Superior temporal gyrus (tissue), 1 donor: ENCODE results near the gene DFFB.

Experiments used
- DNase-seq: peaks from one replicate; pipeline ENCODE4 v3.0.0-alpha.2; 2016; ENCODE audit errors: extremely low spot score

Gene DFFB

GRCh38 chr1:3872546-3872945 lies 15.3 kb downstream of the DFFB start:
- no peak for DNase-seq

DNA sequence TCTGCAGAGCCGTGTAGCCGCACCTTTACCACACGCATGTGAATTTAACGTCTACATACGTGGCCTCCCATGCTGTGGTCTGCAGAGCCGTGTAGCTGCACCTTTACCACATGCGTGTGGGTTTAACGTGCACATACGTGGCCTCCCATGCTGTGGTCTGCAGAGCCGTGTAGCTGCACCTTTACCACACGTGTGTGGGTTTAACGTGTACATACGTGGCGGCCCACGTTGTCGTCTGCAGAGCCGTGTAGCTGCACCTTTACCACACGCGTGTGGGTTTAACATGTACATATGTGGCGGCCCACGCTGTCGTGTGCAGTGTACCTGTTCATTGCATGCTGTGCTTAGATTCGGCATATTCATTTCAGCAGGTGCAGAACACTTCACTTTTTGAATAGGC lies 17.5 kb downstream of the DFFB start:
- DNase-seq, result no peak

GRCh38 chr1:3876716-3877115 lies 19.4 kb downstream of the DFFB start:
- DNase-seq, result no peak

GRCh38 chr1:3879099-3879498 lies 21.8 kb downstream of the DFFB start:
- no peak for DNase-seq

DNA sequence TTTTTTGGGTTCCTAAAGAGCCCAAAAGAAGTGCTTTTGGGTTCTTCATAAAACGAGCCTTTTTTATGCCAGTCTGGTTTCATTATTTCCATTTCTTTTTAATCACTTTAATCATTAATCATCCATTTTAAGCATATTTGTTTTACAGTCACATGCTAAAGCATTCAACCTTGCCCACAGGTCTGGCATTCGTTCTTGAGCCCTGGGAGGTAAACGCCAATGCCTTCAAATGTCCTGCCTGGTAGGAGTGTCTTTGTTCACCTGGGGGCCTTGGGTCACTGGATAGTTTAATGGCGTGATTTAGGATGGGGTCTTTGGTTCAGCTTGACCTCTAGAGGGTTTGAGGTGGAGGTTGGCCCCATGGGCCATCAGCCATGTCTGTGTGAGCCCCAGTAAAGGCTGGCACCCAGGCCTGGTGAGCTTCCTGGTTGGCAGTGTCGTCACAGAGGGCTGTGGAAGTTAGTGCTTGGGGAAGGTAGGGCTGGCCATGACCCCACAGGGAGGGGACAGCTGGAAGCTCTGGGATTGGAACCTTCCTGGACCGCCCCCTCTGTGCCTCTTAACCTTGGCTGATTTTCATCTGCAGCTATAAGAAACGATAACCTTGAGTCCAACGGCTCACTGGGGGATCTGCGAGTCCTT lies 22.6 kb downstream of the DFFB start:
- DNase-seq, result no peak

- DNase-seq, result no peak
Measured at GRCh38 chr1:3880429-3881192, 23.3 kb downstream of the DFFB start.

GRCh38 chr1:3881193-3881480 lies 23.9 kb downstream of the DFFB start:
- DNase-seq, result no peak

DNA sequence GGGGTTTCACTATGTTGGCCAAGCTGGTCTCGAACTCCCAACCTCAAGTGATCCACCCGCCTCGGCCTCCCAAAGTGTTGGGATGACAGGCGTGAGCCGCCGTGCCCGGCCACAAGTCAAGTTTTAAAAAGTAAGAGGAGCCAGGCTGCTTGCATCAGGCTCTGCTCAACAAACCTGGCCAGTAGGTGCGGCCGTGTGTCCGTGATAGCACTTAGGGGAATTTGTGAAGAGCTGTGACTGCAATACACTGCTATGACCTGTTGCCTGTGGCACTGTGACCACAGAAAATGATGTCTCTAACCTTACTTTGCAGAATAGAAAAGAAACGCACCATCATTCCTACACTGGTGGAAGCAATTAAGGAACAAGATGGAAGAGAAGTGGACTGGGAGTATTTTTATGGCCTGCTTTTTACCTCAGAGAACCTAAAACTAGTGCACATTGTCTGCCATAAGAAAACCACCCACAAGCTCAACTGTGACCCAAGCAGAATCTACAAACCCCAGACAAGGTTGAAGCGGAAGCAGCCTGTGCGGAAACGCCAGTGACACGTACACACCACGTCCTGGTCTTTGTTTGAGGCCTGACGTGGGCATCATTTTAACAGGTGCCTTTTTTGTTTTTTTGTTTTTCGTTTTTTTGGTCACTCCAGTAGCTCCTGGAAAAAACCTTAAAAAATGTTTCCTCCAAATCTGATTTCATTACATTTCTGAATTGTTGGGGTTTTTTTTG lies 26.1 kb downstream of the DFFB start:
- DNase-seq, result no peak

DNA sequence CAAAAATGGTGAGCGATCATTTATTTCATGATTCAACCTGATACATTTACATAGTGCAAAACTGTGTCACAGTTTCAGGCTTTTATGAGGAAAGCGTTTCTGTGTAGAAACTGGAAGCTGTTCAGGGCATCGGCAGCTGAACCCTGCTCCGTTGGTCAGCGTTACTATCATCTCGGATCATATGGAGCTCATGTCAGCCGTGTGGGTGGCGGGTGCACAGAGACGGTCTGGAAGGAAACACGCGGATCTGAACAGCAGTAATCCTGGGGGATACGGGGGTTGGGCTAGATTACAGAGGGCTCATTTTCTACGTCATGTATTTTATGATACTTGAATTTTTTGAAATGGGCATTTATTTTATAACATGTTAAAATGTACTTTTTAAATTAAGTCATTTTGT lies 27.7 kb downstream of the DFFB start:
- no peak for DNase-seq

DNA sequence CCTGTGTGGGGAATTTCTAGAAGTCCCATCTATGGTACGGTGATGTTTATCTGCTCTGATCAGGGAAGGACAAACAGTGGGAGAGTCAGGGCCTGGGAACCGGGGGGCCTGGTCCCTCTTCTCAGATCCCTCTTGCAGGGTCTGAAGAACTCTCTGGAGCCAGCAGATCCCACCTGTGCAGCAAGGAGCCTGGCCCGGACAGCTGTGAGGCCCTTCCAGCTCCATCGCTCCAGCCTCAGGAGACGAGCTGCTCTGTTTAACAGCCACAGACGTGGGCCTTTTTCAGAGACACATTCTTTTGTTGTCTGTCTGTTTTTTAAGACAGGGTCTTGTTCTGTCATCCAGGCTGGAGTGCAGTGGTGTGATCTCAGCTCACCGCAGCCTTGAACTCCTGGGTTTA lies 28.3 kb downstream of the DFFB start:
- DNase-seq, result no peak

DNA sequence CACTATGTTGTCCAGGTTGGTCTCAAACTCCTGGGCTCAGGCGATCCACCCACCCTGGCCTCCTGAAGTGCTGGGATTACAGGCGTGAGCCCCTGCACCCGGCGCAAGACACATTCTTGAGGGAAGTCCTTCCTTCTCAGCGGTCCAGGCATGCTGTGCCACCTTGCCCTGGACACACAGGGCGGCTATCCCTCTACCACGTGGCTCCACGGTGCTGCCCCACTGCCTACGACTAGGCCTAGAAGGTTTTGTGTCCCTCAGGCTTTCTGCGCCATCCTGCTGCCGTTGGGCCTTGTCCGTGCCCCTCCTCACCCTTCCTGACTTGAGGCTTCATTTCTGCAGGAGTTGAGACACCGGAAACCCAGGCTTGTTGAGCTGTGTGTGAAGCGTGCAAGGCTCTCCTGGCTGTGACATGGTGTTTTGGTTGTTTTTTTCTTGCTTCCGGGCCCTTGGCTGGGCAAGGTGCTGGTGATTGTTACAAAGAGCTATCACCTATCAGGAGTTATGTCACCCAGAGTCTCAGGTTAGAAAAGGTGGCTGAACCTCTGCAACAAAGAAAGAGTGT lies 28.9 kb downstream of the DFFB start:
- DNase-seq, result no peak

DNA sequence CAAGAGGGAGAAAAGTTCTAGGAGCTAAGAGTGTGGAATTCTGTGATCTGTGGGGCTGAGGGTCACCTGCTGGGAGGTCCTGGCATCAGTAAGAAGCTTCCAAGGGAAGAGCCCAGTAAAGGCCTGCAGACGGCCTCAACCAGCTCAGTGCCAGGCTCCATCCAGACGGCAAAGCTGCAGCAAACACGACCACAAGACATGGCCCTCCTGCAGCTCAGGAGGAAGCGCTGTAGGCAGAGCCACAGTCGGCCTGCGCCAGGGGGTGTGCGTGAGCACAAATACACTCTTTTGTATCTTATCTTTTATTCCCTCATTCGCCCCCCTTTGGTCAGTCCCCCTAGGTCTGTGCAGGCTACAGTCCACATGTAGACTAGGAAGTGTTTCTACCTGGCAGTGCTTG lies 29.4 kb downstream of the DFFB start:
- DNase-seq, result no peak

- DNase-seq, result no peak
Measured at GRCh38 chr1:3888301-3888700, 31.0 kb downstream of the DFFB start.

- no peak for DNase-seq
Measured at GRCh38 chr1:3889936-3890335, 32.7 kb downstream of the DFFB start.

DNA sequence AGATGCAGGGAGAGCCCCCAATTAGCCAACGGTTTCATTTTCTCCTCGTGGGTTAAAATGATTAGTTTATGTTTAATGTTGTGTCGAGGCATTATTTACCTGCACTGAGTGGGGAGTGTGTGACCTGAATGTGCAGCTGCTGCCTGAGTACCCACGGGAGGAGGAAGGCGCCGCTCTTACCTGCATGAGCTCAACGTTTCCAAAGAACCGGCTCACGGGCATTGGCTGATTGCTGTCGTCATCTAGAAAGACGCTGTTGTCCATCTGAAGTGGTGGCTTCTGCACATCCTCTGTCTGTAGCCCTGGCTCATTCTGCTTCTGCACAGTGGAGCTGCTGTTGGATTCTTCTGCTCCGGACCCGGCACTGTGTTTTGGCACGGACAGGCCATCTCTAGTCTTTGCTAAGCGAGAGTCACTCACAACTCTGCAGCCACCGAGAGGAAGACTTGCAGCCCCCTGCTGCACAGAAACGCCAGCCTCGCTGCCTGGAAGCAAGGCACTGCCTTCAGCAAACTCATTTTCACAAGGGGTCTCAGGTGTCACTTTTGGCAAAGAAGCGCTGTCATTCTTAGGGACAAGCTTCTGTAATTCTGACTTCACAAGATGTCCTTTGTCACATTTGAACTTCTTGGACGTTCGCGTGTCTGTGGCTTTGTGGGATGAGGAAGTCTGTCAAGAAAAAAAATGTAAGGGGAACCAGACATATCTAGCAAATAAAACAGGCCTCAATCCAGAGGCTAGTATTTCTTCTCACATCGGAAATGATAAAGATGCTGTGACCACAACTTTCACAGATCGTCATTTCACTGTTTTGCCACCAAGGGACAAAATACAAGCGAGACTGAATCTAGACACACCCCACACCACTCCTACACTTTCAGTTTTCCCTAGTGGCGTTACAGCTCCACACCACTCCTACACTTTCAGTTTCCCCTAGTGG lies 33.4 kb downstream of the DFFB start:
- DNase-seq, result no peak

DNA sequence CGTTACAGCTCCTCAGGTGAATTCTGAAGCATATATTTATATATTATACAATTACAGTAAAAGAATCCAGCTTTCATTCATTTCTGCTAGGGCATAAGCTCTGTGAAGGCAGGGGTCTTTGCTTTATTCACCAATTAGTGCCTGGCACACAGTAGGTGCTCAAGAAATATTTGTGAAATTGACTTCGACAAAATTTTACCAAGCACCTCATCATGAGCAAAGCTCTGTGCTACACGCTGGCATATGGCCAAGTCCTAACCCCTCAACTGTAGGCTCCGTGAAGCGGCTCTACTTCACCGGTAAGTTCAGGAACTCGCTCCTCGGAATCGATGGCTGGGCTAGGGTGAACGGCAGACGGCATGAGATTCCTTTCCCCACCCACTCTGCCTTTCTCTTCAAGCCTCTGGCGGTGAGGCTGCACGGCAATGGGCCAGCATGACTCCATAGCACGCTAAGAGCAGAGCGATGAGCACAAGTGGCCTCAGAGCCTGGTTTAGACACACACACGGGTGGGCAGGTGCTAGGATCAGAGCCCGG lies 34.1 kb downstream of the DFFB start:
- DNase-seq, result peak; percentile 20

GRCh38 chr1:3892748-3893147 lies 35.5 kb downstream of the DFFB start:
- DNase-seq, result peak; percentile 58

DNA sequence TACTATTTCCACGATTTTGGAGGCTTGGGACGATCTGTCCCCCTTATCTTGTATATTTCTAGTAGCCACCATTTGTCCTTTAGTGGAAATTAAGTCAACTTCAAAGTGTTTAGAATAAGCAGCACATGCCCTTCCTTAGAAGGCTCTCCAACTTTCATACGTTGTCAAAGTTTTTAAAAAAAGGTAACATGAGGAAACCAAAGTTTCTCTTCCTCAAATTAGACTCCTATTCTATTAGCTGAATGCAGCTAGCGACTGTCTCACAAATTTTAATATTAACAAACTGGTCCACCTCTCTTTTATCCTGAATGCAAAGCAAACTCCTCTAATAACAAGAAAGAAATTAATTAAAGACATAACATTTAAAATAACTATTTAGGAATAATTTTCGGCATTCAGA lies 35.9 kb downstream of the DFFB start:
- DNase-seq, result no peak

DNA sequence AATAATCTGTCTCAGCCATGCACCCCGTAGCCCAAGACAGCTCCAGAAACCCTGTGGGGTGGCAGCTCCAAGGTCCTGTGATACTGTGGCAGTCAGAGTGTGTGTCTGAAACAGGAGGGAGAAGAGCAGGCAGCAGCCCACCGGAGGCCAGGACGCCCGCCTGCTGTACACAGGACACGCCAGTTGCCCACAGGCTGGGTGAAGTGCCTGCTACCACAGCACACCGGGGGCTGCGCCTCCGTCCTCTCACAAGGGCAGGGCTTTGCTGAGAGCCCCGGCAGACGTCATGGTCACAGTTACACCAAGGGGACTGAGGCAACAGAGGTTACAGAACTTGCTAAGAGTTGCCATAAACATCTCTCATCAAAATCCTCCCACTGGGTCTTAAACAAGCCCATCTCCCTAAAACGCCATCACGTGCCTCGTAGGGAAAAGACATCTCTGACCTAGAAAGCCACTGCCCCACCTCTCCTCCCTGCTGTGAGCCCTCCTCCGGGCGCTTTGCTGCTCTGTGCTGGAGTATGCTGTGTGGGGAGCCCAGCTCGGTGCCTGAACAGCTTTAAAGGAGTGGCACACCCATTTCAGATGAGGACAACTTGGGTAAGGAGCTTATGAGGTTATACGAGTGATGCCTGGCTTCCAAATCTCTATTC lies 37.5 kb downstream of the DFFB start:
- DNase-seq, result no peak

- DNase-seq, result no peak
Measured at GRCh38 chr1:3895279-3895950, 38.1 kb downstream of the DFFB start.
